Heart left ventricle (tissue), 13 donors: ENCODE measurements around the gene NEK9.

ENCODE experiments used
- POLR2A ChIP-seq, 2 donors: fragments of 450-650 bp; IDR thresholded peaks; one replicate each; pipeline ENCODE4 v1.6.1; 2017; ENCODE audit warnings: antibody characterized with exemption in 2 of 2, mild to moderate bottlenecking in 2 of 2, moderate library complexity in 2 of 2
- TF ChIP-seq, protein P1 (sequence below), 12 donors: fragments of 200-600 bp; sonication (generic) in 4 of 12; IDR thresholded peaks; one replicate each; pipeline versions ENCODE4 v1.5.0 to v1.8.0; 2018 to 2022; ENCODE audit warnings: antibody characterized with exemption in 12 of 12, mild to moderate bottlenecking in 5 of 12
- donor health status: ischemic (EF 13 %, LVEDD 7.1; RV severe dilation, severe dysfunction).
- donor health status: DM: no; HTN: yes; CAD: no.
- donor health status: DM: no; HTN: no; CAD: no.
- donor health status: ischemic (EF 25% LVEDD 6.9; RV normal size, moderate dysfunction).
- donor health status: ischemic (EF 25% LVEDD 5.7; RV mildly dilated, moderate dysfunction).
- donor health status: ischemic (EF 35%, LVEDD 5.7; RV mildly dilated, moderate dysfunction).
- donor health status: nonischemic (EF 11% LVEDD 7.7; RV severe dilation, severe dysfunction).
- donor health status: DM: yes; HTN: yes; CAD: no.
- donor health status: PGD.
- donor health status: ischemic (EF 29% LVEDD 5.4; RV normal size, mild dysfunction).
- donor health status: nonischemic (EF 23%, LVEDD 6.1; RV moderate dilation, normal function).

GRCh38 chr14:75083271-75083670 lies 43.6 kb downstream of the NEK9 start:
- TF ChIP-seq POLR2A (IDR thresholded peaks at IDR 0.05), result no peak
- TF ChIP-seq, protein P1, sequence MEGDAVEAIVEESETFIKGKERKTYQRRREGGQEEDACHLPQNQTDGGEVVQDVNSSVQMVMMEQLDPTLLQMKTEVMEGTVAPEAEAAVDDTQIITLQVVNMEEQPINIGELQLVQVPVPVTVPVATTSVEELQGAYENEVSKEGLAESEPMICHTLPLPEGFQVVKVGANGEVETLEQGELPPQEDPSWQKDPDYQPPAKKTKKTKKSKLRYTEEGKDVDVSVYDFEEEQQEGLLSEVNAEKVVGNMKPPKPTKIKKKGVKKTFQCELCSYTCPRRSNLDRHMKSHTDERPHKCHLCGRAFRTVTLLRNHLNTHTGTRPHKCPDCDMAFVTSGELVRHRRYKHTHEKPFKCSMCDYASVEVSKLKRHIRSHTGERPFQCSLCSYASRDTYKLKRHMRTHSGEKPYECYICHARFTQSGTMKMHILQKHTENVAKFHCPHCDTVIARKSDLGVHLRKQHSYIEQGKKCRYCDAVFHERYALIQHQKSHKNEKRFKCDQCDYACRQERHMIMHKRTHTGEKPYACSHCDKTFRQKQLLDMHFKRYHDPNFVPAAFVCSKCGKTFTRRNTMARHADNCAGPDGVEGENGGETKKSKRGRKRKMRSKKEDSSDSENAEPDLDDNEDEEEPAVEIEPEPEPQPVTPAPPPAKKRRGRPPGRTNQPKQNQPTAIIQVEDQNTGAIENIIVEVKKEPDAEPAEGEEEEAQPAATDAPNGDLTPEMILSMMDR (IDR thresholded peaks at IDR 0.05), result no peak
